HepG2 (cell line): ENCODE results near the gene MICA.

Source experiments
- ELF1 ChIP-seq: sonication (generic); formaldehyde crosslinking; IDR thresholded peaks from 2 replicates; pipeline ENCODE4 v1.4.0; 2020; ENCODE audit warnings: missing genetic modification reagents
- MAF1 ChIP-seq: sonication (generic); formaldehyde crosslinking; IDR thresholded peaks from 2 replicates; pipeline ENCODE4 v1.5.0; 2020; ENCODE audit warnings: missing genetic modification reagents, borderline replicate concordance
- MAX ChIP-seq: IDR thresholded peaks from 2 replicates; pipeline ENCODE4 v1.6.1; 2012; ENCODE audit warnings: inconsistent platforms
- MEF2D ChIP-seq: sonication (generic); formaldehyde crosslinking; IDR thresholded peaks from 2 replicates; pipeline ENCODE4 v1.5.1; 2020; ENCODE audit warnings: mild to moderate bottlenecking, missing genetic modification reagents
- RNF2 ChIP-seq: fragments of 450-650 bp; conservative IDR thresholded peaks from 2 replicates; pipeline ENCODE4 v1.6.1; 2016; ENCODE audit warnings: low read depth
- TAF1 ChIP-seq: sonication (generic); formaldehyde crosslinking; IDR thresholded peaks from 2 replicates; pipeline ENCODE4 v1.4.0; 2020; ENCODE audit warnings: missing genetic modification reagents
- ZFX ChIP-seq: sonication (generic); formaldehyde crosslinking; IDR thresholded peaks from 2 replicates; pipeline ENCODE4 v1.4.0; 2020; ENCODE audit warnings: mild to moderate bottlenecking, low read depth, missing genetic modification reagents, moderate library complexity
- ZZZ3 ChIP-seq: sonication (generic); formaldehyde crosslinking; IDR thresholded peaks from 2 replicates; pipeline ENCODE4 v1.4.0; 2020; ENCODE audit warnings: missing genetic modification reagents, mild to moderate bottlenecking, borderline replicate concordance
- TF ChIP-seq, protein P1 (sequence below): fragments of 450-650 bp; IDR thresholded peaks from 2 replicates; pipeline ENCODE4 v1.6.1; 2016
- TF ChIP-seq, protein P2 (sequence below): sonication (generic); formaldehyde crosslinking; IDR thresholded peaks from 2 replicates; pipeline ENCODE4; 2020; ENCODE audit warnings: missing genetic modification reagents, mild to moderate bottlenecking, borderline replicate concordance

DNA sequence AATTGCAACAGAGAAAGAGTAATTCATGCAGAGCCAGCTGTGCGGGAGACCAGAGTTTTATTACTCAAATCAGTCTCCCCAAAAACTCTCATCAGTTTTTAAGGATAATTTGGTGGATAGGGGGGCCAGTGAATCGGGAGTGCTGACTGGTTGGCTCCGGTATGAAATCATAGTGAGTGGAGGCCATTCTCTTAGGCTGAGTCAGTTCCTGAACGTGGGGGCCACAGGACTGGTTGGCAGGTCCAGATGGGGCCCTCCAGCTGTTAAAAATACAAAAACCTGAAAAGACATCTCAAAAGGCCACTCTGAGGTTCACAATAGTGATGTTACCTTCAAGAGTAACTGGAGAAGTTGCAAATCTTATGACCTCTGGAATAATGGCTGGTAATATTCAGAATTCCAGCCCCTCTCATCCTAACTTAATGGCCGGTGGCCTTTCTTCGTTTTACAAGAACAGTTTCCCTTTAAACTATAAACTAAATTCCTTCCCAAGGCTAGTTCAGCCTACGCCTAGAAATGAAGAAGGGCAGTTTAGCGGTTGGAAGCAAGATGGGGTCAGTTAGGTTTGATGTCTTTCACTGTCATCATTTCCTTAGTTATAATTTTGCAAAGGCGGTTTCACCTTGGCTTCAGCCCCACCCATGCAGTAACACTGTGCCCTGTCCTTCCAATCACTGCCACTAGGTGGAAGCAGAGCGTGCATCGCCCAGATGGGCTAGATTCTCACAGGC is 6.8 kb upstream of the MICA start:
- TF ChIP-seq ELF1 (no peak), MEF2D (CRISPR knock-in tag) (no peak), MAX (no peak), ZFX (no peak), MAF1 (no peak), TAF1 (CRISPR knock-in tag) (no peak), ZZZ3 (CRISPR knock-in tag) (no peak), RNF2 (no peak)
- TF ChIP-seq, protein P1, sequence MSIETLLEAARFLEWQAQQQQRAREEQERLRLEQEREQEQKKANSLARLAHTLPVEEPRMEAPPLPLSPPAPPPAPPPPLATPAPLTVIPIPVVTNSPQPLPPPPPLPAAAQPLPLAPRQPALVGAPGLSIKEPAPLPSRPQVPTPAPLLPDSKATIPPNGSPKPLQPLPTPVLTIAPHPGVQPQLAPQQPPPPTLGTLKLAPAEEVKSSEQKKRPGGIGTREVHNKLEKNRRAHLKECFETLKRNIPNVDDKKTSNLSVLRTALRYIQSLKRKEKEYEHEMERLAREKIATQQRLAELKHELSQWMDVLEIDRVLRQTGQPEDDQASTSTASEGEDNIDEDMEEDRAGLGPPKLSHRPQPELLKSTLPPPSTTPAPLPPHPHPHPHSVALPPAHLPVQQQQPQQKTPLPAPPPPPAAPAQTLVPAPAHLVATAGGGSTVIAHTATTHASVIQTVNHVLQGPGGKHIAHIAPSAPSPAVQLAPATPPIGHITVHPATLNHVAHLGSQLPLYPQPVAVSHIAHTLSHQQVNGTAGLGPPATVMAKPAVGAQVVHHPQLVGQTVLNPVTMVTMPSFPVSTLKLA = no peak
- TF ChIP-seq, protein P2, sequence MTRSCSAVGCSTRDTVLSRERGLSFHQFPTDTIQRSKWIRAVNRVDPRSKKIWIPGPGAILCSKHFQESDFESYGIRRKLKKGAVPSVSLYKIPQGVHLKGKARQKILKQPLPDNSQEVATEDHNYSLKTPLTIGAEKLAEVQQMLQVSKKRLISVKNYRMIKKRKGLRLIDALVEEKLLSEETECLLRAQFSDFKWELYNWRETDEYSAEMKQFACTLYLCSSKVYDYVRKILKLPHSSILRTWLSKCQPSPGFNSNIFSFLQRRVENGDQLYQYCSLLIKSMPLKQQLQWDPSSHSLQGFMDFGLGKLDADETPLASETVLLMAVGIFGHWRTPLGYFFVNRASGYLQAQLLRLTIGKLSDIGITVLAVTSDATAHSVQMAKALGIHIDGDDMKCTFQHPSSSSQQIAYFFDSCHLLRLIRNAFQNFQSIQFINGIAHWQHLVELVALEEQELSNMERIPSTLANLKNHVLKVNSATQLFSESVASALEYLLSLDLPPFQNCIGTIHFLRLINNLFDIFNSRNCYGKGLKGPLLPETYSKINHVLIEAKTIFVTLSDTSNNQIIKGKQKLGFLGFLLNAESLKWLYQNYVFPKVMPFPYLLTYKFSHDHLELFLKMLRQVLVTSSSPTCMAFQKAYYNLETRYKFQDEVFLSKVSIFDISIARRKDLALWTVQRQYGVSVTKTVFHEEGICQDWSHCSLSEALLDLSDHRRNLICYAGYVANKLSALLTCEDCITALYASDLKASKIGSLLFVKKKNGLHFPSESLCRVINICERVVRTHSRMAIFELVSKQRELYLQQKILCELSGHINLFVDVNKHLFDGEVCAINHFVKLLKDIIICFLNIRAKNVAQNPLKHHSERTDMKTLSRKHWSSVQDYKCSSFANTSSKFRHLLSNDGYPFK = no peak
